ENCODE results near the gene TRNT1.

DNA sequence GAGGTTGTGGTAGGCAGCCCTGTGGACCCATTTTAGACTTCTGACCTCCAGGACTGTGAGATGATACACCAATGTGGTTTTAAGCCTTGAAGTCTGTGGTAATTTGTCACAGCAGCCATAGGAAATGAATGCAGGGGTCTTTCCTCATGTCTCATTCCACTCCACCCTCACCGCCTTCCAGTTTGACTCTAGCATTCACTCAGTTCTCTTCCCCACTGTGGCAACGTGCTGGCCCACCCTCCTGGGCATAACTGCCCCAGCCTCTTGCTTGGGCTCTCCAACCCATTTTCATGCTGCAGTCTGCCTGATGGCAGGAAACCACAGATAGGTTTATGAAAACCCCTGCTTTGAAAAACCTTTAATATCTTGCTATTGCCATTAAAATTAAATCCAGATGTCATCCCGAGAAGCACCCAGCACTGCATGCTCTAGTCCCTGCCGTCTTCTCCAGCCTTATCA is 7.3 kb upstream of the TRNT1 start:
- TF ChIP-seq CTCF (IDR thresholded peaks at IDR 0.05 in 2 of 3, conservative IDR thresholded peaks at IDR 0.05 in 1 of 3; ENCODE audit: borderline replicate concordance in 1 of 3, insufficient read depth in 1 of 3, low read depth in 2 of 3, low read length in 2 of 3) (no peak), EZH2 (IDR thresholded peaks at IDR 0.05) (no peak), POLR2A (IDR thresholded peaks at IDR 0.05; ENCODE audit: borderline replicate concordance, extremely low read depth, insufficient read depth, insufficient read length) (no peak), POLR2AphosphoS5 (IDR thresholded peaks at IDR 0.05; ENCODE audit: low read depth, low read length) (no peak), CEBPB (IDR thresholded peaks at IDR 0.05; ENCODE audit: low read depth) (no peak), EGR1 (IDR thresholded peaks at IDR 0.05; ENCODE audit: low read depth) (no peak), SP1 (IDR thresholded peaks at IDR 0.05; ENCODE audit: low read depth) (no peak), EZH2phosphoT487 (IDR thresholded peaks at IDR 0.05; ENCODE audit: borderline replicate concordance) (no peak), ZNF274 (IDR thresholded peaks at IDR 0.05; ENCODE audit: low read depth, low read length) (no peak), TCF7L2 (IDR thresholded peaks at IDR 0.05; ENCODE audit: borderline replicate concordance, extremely low read depth, insufficient read depth, insufficient read length) (no peak)
